HG03135 (cell line): ENCODE measurements around the gene CADPS.

Source experiments
- ATAC-seq: cut with Tn5 transposase; IDR thresholded peaks from one replicate; pipeline ENCODE4 v1.9.1; 2021; ENCODE audit warnings: mild to moderate bottlenecking, moderate library complexity; ENCODE audit not compliant: unreplicated experiment

The CADPS gene

DNA sequence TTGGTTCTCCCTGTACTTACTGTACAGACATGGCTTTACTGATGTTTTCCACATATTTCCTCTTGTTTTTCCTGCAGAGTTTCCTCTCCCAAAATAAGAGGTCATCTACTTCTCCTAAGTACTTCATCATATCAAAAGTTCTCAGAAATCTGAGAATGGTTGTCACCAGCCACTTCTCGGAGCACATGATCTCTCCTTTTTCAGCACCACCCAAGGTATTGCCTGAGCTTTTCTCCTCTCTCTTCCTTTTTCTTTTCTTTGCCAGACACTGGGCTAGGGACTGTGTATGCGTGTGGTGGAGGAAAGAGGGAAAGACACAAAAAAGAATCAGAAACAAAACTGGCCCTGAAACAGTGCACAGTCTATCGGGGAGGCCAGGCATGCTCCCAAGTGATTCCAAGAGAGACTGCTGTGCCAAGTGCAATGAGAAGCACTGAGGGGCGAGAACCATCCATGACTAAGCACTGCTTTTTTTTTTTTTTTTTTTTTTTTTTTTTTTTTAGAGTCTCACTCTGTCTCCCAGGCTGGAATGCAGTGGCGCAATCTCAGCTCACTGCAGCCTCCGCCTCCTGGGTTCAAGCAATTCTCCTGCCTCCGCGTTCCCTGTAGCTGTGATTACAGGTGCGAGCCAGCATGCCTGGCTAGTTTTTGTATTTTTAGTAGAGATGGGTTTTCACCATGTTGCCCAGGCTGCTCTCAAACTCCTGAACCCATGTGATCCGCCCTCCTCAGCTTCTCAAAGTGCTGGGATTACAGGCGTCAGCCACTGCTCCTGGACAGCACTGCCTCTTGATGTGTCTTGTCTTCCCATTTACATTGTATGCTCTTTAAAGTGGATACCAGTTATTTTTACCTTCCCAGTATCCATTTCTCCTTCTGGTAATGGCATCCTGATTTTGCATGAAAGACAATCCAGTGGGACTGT, 307.9 kb downstream of the CADPS start:
- ATAC-seq: no peak

DNA sequence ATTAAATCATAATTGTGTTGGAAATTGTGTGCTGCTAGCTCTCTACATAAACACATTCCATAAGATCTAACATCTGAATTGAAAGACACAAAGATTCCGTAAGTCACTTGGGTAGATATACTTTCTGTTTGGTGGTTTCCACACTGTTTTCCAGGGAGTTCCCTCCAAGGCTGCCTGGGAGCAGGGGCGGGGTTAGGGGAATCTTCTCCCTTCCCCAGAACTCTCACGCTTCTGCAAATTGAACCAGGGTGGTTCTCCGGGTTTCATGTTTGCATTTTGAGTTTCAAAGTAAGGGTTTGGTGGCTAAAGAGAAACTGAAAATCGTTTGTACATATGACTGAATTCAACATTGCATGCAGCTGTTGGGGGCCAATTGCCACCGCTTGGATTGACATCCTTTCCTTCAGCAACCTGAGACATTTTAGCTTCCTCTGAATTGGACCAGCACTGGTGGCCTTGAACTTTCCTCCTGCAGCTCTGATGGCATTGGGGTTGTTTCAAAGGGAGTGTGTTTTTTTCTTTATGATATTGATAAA, 309.1 kb downstream of the CADPS start:
- ATAC-seq: no peak

DNA sequence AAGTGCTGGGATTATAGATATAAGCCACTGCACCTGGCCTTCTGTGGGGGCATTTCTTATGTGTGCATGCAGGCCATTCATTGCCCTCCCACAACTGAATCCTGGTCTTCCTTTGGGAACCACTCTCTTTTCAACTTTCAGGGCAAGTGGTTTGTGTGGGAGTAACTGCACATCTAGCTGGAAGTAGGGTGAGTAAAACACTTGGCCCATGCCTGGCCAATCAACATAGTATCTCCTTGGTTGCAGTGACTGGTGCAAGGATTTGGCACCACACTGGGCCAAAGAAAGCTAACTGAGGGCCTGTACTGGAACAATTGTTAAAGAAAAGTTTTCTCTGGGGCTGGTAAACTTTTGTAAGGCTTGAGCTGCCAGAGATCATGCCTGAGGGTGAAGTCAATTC, 312.6 kb downstream of the CADPS start:
- ATAC-seq: no peak

DNA sequence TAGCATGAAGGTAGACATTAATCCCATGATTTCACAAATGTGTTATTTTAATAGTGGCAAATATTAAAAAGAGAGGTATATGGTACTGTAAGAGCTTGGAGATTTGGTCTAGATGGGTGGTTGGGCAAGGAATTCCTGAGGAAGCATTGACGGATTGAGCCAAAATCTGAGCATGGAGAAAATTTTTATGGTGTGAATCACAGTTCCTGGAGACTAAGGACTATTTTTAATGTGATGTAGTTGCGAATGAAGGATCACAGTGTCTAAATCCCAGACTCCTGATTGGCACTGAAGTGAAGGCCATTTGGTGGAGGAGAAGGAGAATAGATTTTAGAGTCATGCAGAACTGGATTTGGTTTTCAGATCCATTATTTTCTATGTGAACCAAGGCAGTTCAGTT, 313.2 kb downstream of the CADPS start:
- ATAC-seq: no peak

DNA sequence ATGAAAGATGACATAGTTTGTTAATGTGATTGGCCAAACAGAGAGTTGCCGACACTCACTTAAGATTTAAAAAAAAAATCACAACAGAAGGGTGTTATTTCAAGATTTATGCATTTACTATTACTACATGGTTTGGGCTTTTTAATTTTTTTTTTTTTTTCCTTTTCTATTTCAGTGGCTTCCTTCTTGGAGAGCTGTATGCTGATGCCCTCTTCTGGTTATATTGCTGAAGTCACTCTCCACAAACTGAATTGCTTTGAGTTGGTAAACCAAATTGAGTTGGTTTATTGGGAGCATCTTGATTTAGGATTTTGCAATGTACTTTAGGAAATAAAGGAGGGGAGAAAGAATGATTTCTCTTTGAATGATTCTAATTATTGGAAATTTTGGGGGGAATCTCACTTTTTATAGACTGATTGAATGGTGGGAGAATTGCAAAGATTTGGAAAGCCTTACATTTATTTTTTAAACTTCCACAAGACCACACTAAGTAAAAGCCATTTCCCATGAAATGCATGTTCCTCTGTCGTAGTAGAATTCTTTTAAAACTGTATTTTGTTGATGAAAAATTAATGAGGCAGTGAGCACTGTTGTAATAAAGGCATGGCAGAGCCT, 315.3 kb downstream of the CADPS start:
- ATAC-seq: no peak

DNA sequence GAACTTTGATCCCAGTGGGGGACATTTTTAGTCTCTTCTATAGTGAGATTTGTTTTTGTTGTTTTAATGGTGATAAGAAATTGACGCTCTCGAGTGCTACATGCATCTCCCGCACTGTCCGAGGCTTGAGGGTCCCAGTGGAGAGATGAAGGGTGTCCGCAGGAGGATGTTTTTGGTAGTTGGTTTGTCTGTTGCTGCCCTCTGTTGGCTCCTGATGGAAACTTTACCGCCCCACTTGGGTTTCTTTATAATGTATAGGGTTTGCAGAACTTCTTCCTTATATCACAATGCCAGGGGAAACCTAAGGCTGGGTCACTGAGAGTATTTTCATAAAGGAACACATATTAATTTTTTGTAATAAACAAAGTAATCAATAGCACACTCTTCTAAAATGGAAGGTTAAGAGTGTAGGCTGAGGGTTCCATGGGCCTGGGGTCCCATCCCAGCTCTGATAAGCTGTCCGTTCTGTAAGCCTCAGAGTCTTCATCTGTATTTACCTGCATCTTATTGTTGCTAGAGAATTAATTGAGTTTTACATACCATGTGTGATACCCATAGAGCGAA, 316.6 kb downstream of the CADPS start:
- no peak for ATAC-seq

DNA sequence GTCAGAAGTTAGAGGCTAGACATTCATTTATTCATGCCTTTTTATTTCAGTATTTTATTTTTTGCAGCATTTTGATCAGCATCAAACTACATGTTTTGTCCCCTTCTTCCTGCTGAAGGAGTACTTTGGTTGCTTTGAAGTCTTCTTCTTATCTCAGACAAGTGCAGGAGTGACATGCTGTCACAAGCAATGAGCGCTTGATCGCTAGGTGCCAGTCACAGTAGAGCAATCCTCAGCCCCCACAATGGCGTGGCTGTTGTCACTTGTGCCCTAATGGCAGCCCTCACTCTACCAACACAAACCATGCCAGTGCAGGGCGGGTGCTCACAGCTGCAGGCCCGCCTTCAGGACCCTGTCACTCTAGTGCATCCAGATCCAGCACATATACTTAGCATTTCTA, 317.2 kb downstream of the CADPS start:
- ATAC-seq: no peak

DNA sequence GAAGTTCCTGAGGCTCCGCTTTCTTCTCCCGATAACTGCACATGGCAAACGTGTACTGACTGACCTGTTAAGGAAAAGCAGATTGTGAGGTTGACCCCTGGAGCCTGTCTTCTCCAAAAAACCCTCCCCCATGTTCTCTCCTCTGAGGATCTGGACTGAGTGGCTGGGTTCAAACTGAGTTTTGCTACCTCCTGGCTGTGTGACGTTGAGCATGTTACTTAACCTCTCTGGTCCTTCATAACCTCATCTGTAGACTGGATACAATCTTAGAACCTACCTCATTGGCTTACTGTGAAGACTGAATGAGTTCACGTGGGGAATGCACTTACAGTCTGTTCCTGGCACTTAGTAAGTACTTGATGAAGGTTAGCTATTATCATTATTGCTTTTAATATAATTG, 317.8 kb downstream of the CADPS start:
- no peak for ATAC-seq

DNA sequence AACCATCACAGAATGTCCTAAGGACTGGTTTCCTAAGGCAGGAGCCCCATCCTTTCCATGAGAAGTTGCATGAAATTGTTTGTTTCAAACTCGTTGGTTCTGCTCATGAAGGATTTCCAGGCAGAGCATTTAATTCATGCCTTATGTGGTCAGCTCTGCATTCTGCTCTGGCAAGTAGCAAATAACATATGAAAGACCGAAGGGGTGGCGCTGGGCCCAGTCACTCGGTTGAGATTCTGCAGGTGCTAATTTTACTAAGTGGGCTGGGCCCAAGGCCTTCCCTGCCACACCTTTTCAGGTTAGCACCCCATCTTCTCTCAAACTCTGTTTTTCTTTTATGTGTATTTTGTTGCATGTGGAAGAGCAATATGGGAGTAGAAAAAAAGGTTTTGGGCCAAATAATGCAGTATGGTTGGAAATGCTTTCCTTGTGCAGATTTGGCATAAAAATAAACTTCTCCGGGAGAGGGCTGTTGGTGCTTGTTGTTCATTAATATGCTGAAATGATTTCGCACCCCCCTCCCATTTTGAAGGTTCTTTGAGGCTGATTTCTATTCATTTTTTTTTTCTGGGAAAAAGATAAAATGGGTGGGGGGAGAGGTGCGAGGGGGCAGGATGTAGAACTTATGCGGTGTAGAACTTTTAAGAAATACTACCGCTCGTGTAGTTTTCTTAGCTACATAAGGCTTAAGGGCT, 318.9 kb downstream of the CADPS start:
- ATAC-seq: no peak

DNA sequence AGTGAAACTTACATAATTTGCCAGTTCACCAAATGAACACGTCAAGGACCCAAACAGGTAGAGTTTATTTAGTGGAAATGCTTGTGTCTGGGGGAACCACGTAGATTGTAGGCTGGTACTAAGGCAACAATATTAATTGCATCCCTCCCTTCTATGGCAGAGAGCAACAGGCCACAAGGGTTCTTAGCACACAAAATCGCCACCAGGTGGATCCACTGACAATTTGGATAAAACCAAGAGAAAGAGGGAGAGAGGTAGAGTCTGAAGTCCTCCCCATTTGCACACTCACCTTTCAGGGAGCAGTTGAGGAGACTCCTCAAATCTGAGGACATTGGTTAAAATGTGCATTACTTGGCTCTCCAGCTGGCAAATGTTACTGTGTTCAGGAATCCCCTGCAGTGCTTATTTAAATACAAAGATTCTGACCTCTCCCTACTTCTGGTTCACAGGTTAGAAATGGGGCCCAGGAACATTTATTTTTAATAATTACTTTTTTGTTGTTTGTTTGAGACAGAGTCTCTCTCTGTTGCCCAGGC, 320.9 kb downstream of the CADPS start:
- ATAC-seq: no peak

DNA sequence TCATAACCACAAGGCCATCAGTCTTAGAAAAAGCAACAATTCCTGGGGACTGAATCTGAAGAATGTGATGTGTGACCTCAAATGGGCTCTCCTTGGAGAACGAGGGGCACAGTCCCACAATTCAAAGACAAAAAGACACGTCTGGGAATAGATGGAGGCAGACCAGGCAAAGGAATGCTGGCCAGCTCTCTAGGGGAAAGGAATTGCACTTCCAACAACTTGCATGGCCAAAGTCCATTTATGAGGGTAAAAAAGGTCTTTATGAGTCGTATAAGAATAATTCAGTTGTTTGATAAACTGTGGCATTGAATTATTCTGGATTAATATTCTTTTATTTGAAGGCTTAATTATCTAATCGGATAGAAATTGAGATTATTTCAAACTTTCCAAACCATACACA, 321.4 kb downstream of the CADPS start:
- ATAC-seq: no peak

DNA sequence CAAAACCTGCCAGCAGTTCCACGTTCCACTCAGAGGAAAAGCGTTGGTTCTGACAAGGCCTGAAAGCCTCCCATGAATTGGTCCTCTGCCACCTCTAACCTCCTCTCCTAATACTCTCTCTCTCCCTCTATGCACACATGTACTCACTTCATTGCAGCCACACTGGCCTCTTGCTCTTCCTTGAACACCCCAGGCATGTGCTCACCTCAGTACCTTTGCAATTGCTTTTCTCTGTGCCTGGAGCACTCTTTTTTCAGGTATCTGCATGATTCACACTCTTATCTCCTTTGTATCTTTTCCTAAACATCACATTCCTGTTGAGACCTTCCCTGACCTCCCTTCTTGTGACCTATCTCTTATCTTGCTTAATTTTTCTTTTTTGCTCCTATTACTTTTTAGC, 323.7 kb downstream of the CADPS start:
- ATAC-seq: no peak

DNA sequence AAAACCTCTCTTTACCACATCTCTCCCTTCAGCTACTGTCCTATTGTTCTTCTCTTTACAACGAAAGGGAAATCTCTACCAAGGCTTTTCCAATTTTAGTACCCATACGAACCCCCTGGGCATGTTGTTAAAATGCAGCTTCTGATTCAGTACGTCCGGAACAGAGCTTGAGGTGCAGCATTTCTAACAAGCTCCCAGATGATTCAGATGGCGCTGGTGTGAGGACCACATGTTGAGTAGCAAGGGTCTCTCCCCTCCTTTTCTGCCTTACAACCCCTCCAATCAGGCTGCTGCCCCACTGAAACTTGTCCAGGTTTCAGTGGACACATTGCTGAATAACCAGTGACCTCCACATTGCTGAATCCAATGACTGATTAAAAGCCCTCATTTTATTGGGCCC, 324.8 kb downstream of the CADPS start:
- no peak for ATAC-seq

DNA sequence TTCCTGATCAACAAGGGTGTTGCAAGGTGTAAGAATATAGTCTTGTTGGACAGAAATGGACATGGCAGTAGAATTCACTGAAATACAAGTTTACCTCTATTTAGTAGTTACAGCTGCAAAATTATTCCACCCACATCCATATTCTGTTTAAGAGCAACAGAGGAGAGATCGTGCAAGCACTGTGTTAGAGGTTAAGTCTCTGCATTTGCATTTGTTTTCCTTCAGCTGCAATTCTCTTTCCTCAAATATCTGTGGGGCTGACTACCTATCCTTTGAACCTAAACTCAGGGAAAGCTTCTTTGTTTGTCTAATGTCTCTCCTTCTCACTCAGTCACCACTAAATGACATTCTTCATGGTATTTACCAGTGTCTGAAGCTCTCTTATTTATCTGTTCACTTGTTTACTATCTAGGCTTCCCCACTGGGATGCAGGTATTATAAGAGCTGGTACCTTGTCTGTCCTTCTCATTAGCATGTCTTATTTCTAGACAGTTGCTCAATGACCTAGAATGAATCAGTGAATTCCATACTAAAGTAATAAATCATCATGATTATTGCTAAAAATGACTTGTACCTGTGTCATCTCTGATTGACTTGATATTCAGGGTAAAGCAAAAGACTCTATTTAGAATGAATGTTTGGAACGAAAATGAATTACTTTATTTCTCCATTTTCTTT, 326.5 kb downstream of the CADPS start:
- no peak for ATAC-seq

DNA sequence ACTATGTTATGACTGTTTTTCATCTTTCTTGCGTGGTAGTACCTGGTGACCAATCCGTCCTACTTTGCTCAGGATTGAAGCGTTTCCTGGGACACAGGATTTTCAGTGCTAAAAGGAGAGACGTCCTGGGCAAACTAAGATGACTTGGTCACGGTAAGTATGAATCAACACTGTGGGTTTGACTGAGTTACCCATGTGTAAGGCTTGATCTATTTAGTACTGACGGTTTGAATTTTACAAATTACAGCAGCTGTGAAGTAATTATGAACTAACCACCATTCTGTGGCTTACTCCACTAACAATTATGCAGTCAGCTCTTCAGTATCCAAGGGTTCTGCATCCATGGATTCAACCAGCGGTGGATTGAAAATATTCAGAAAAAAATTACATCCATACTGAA, 328.9 kb downstream of the CADPS start:
- ATAC-seq: no peak

DNA sequence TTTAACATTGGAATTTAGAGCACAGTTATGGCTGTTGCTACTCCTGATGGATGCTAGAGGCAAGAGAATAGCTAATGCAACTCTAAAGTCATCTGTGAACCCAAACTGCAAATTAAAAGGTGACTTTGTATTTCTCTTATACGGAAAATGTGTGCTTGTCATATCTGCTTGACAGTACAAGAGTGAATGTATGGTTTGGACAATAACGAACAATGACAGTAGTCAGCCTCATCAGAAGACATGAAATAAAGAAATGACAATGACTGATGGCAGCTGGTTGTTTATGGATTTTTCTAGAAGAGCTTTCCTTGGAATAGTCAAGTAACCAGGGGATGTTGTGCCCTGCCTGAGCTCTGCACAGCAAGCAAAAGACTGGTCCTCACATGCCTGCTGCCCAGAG, 333.0 kb downstream of the CADPS start:
- no peak for ATAC-seq

DNA sequence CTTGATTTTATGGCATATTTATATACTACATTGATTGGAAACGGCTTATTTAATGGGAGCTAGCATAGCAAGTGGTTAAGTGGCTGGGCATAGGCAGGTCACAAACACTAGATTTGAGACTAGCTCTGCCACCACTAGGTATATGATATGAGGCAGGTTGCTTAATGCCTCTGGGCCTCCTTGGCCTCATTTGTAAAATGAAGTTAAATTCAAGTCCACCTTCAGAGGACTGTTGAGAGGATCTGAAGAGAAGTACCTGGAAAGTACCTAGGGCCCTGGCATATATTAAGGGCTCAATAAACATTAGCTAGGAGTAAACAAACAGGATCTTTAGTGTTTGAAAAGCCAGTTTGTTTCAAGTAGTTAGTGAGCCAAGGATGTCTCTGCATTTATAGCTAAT, 335.5 kb downstream of the CADPS start:
- no peak for ATAC-seq

DNA sequence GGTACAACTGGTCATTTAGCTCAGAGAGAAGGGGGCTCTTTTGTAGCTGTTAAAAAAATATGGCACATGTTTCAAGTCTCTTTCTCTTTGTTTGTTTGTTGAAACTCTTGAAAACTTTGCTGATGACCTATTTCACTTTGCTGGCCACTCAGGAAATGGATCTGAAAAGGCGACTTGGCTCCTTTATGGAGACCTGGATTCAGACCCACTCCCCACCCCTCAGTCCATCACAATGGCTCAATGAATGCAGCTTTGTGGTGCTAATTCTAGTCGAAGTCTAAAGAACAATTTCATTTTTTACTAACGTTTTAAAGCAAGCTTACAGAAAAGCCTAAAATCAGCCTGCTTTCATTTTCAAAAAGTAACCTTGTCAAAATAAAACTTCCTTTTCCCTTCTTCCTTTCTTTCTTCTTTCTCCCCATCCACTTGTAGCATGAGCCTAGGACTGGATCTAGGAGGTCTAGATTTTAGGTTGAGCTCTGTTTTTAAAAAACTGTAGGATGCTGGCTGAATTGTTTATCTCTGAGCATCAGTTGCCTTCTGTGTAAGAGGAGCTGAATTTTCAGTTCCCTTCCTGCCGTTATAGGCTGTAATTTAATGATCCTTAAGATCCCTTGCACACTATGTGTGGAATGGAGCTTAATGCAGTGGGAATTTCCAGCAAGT, 336.4 kb downstream of the CADPS start:
- no peak for ATAC-seq

DNA sequence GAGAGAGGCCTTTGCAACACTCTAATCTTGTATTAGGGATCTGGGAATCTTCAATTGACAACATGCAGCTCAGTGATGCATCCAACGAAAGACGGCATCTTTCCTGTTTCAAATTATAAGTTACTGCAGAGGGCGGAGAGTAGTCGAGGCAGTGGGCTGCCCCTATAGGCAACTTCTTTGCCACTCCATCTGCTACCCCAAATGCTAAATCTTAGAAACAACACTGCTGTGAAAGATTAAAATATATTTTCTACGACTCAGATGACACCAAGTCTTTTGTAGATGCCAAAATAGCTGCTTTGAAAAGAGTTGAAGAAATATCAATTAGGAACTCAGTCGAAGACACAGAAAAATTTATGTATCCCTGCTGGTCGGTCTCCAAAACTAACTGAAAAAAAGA, 340.9 kb downstream of the CADPS start:
- ATAC-seq: no peak

DNA sequence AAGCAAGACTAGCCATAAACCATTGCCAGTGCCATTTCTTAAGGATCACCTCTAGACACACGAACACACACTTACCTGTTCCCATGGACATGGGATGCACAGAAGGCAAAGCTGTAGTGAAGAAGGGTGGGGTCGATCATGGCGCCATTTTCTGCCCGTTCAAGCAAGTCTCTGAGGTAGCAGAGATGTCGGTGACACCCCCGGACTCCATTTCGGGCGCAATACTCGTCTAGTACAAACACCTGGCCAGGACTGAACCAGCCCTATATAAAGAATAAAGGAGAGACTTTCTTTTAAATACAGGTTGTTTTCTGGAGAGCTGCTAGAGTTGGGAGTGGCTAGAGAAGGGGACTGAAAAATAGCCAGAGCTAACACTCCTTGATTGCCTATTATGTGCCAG, 342.4 kb downstream of the CADPS start:
- ATAC-seq: no peak
